HepG2 (cell line): ENCODE measurements around the gene ZBTB9. TPM values are rescaled to one million over a fixed set of nuclear protein-coding genes. Genes with fewer than 3 reads are reported as not detected.
A peak's percentile ranks its signal among the peaks of the same experiment; 100 is the strongest.

Experiments used
- BATF2 ChIP-seq: sonication (generic); formaldehyde crosslinking; IDR thresholded peaks from 2 replicates; pipeline ENCODE4 v1.8.0; 2022; ENCODE audit warnings: mild to moderate bottlenecking, missing genetic modification reagents, moderate library complexity
- CHCHD3 ChIP-seq: sonication (generic); formaldehyde crosslinking; IDR thresholded peaks from 2 replicates; pipeline ENCODE4 v1.8.0; 2022; ENCODE audit warnings: mild to moderate bottlenecking, missing genetic modification reagents, moderate library complexity
- HNF4A ChIP-seq: sonication (generic); formaldehyde crosslinking; IDR thresholded peaks from 2 replicates; pipeline ENCODE4 v1.4.0; 2020; ENCODE audit warnings: missing genetic modification reagents
- KLF9 ChIP-seq: IDR thresholded peaks from 2 replicates; pipeline ENCODE4 v1.6.1; 2016; ENCODE audit warnings: low read depth
- NFAT5 ChIP-seq: sonication (generic); formaldehyde crosslinking; IDR thresholded peaks from 2 replicates; pipeline ENCODE4 v1.4.0; 2020; ENCODE audit warnings: missing genetic modification reagents
- PRDM10 ChIP-seq: sonication (generic); formaldehyde crosslinking; IDR thresholded peaks from 2 replicates; pipeline ENCODE4 v1.4.0; 2020; ENCODE audit warnings: low read depth, missing genetic modification reagents
- TP53 ChIP-seq: sonication (generic); formaldehyde crosslinking; conservative IDR thresholded peaks from 2 replicates; pipeline ENCODE4 v1.4.0; 2020; ENCODE audit warnings: missing genetic modification reagents
- ZBTB26 ChIP-seq: IDR thresholded peaks from 2 replicates; pipeline ENCODE4 v1.6.1; 2016; ENCODE audit warnings: missing compliant biosample characterization, missing genetic modification reagents, borderline replicate concordance
- ZNF512B ChIP-seq: sonication (generic); formaldehyde crosslinking; IDR thresholded peaks from 2 replicates; pipeline ENCODE4 v1.5.1; 2020; ENCODE audit warnings: missing genetic modification reagents, mild to moderate bottlenecking, borderline replicate concordance
- ZNF710 ChIP-seq: sonication (generic); formaldehyde crosslinking; IDR thresholded peaks from 2 replicates; pipeline ENCODE4 v1.5.0; 2020; ENCODE audit warnings: mild to moderate bottlenecking, missing genetic modification reagents, borderline replicate concordance
- ZNF781 ChIP-seq: sonication (generic); formaldehyde crosslinking; IDR thresholded peaks from 2 replicates; pipeline ENCODE4 v1.5.1; 2020; ENCODE audit warnings: borderline replicate concordance, mild to moderate bottlenecking, missing genetic modification reagents; ENCODE audit errors: not compliant biosample characterization
- polyA plus RNA-seq, 8 experiments: library from polyadenylated mRNA; depleted of rRNA in 3 of 8; stranded (reverse) in 7 of 8; unstranded in 1 of 8; fragments of >200 nt; fragmentation: Illumina TruSeq in 4 of 8; extraction: Trizol in 4 of 8; gene quantifications; 2 replicates each; pipeline versions ENCODE4 v1.2.1 to v1.2.3, GENCODE V29; 2011 to 2016; ENCODE audit warnings: low read depth in 4 of 8, missing spikeins in 1 of 8, mixed read lengths in 1 of 8; ENCODE audit not compliant: insufficient read depth in 1 of 8
- total RNA-seq, 5 experiments: library from RNA; depleted of rRNA; stranded (reverse); fragments of >200 nt; fragmentation: Illumina TruSeq; extraction: Trizol; gene quantifications; 2 replicates each; pipeline ENCODE4 v1.2.3, GENCODE V29; 2016; ENCODE audit warnings: low read depth in 1 of 5

The ZBTB9 gene
- total and polyA plus RNA-seq, 2 of the 13 experiments (the other 11 are each of a cell fraction or from before 2014, with no cell fraction given): 5.3 to 9.2 TPM

GRCh38 chr6:33410050-33410710 is 44.2 kb upstream of the ZBTB9 start (continued):
- TF ChIP-seq ZNF781 (CRISPR knock-in tag): no peak
- TF ChIP-seq CHCHD3 (CRISPR knock-in tag): peak; percentile 99
- TF ChIP-seq ZBTB26: peak; percentile 85
- peak; percentile 100 for TF ChIP-seq BATF2 (CRISPR knock-in tag)
- TF ChIP-seq NFAT5 (CRISPR knock-in tag): peak; percentile 91; the same call in 1 of the 2 replicates
- peak; percentile 76; the same call in 1 of the 2 replicates for TF ChIP-seq ZNF710
- TF ChIP-seq KLF9 (CRISPR knock-in tag): no peak; the same call in 1 of the 2 replicates
- peak; percentile 53; the same call in 1 of the 2 replicates for TF ChIP-seq HNF4A (CRISPR knock-in tag)
- TF ChIP-seq ZNF512B (CRISPR knock-in tag): peak; percentile 75; the same call in 1 of the 2 replicates
- no peak; the same call in 1 of the 2 replicates for TF ChIP-seq TP53 (CRISPR knock-in tag)
- TF ChIP-seq PRDM10 (CRISPR knock-in tag): no peak
